ENCODE results near the gene WNT9B.

The WNT9B gene

DNA sequence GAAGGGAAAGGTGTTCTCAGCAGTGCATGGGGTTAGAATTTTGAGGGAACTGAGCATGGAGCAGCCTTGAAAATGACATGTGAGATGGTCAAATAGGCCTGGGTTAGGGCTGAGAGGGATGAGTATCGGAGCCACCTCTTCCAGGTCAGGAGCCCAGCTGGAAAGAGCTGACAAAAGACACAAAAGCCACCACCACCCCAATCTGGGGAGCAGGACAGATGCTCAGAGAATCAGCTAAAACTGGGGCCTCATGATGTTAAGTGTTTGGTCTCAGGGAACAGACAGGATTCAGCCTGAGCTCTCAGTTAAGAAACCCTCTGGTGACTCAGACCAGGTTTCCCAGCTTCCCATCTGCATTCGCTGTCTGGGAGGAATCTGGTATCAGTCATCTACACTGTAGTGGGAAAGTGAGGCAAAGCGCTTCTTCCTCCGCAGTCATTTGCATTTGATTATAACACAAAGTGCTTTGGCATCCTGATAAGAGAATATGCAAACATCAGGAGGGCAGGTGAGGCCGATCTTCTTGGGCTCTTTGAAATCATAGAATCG, 2.6 kb downstream of the WNT9B start:
- no peak for DNase-seq (ENCODE audit: low read depth in 2 of 2)

DNA sequence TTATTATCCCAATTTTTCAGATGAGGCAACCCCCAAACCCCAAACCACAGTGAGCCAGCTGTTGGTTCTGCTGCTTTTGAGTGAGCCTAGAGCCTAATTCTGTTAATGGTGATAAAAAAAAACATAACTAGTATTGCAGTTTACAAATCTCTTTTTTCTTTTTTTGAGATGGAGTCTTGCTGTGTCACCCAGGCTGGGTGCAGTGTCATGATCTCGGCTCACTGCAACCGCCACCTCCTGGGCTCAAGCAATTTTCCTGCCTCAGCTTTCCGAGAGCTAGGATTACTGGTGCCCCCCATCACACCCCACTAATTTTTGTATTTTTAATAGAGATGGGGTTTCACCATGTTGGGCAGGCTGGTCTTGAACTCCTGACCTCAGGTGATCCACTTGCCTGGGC, 3.1 kb downstream of the WNT9B start:
- no peak for DNase-seq (ENCODE audit: low read depth in 2 of 2)

DNA sequence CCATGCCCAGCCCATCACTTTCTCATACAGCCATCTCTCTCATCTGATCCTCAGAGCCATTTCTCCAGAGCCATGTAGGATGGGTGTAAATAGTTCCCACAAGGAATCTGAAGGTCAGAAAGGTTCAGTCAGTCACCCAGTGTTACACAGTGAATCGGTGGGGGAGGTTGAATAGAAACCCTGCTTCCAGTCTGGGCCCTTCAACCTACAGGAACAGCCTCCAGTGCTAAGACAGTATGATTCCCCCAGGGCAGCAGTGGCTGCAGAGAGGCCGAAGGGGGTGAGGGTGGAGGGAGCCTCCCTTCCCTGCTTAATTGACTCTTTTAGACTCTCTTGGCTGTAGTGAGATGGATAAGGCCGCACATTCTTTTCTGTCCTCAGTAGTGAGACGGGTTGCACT, 3.6 kb downstream of the WNT9B start:
- no peak for DNase-seq (ENCODE audit: low read depth in 2 of 2)

DNA sequence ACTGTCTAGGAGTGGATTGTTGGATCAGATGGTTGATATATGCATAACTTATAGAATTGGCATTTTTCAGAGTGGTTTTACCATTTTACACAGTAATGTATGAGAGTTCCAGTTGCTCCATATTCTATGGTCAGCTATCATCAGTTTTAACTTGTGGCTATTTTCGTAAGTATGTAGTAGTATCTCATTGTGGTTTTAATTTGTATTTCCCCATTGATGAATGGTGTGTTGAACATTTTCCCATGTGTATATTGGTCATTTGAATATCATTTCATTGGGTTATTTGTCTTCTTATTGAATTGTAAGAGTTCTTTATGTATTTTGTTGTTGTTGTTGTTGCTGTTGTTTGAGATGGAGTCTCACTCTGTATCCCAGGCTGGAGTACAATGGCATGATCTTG, 6.2 kb downstream of the WNT9B start:
- no peak for DNase-seq (ENCODE audit: low read depth in 2 of 2)

DNA sequence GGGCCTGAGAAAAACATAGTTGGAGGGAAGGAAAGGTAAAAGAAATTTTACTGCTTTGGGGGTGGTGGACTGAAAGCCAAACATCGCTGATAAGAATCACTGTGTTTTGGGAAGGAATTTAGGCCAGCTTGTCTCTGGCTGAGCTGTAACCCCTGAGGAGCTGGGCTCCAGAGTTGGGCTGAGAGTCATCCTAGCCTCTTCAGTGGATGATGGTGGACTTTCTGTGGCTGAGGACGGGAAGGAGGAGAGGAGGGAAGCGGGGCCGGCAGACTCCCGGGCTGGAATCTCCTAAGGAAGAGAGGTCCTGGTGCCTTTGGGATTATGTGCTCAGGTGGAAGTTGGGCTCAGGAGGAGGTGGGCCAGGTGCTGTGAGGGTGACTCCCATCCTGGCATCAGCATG, 8.6 kb downstream of the WNT9B start:
- DNase-seq (ENCODE audit: low read depth in 2 of 2) = no peak

DNA sequence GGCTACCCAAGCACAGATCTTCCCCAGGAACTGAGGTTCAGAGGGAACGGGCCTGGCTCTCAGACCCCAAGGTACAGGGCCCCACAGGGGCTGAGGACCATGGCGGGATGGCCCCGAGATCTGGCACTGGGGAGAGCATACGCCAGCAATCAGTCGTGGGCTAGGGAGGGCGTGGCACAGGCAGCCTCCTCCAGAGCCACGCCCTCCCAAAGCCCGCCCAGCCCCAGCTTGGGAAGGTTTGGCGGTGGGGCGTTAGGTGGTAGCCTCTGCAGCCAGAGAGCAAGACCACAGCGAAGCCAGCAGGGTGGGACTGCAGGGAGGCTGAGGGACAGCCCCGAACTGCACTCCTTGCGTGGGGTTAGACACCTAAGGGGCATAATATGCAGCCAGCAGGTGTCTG, 11.6 kb downstream of the WNT9B start:
- DNase-seq (ENCODE audit: low read depth in 2 of 2) = no peak

DNA sequence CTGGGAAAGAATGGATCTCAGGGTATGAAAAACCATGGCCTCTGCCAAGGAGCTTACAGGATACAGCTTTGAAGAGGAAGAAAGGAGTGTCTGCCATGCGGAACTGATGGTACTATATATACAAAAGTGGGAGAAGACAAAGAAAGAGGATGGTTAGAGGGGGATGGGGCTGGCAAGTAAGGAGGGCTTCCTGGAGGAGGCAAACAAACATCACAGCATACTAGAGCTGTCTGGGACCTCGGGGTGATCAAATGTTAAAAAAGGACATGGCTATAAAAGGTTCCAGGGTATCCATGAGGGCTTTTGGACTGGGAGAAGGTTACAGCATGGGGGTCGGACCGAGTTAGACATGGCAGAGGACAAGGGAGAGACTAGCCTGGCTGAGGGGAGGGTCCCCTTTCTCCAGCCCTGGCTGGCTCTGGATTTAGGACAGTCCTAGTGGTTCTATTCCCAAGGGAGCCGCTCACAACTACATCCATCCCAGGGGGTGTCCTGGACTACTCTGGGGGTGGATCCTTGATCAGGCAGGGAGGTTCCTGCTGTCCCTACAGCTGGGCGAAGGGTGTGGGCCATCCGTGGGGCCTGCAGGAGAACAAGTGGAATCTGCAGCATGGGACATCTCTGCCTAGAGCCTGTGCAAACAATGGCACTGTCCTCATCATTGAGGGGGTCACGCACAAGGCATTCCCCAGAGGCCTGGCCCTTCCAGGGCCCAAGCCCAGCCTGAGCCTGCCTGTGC, 12.2 kb downstream of the WNT9B start:
- no peak for DNase-seq (ENCODE audit: low read depth in 2 of 2)

DNA sequence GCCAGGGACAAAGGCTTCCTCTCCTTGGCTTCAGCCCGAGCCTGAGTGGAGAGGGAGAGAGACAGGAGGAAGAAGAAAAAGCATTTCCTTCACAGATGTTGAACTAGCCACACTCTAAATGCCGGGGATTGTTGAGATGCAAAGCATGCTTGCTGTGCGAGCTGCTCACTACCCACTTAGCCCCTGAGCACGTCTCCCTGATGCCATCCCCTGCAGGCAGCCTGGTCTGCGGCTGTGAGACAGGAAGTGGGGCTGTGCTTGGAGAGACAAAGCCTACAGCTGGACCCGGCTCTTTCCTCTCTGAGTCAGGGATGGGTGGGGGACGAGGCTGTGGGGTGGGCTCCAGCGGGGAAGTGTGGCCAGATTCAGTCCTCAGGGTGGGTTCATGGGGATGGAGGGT, 13.7 kb downstream of the WNT9B start:
- no peak for DNase-seq (ENCODE audit: low read depth in 2 of 2)

DNA sequence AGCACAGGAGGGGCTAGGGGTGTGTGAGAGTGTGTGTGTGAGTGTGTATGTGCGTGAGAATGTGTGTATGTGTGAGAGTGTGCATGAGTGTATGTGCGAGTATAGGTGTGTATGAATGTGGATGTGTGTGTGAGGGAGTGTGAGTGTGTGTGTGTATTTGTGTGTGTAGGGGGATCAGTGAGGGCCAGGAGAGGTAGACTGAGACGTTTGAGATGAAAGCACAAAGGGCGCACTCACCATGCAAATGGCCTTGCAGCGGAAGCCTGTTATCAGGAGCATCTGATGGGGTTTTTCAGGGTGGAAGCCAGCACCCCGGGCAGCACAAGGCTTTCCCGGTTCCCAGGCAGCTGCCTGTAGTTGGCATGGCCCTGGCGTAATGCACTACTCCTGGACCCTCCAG, 14.9 kb downstream of the WNT9B start:
- DNase-seq (ENCODE audit: low read depth in 2 of 2) = no peak

DNA sequence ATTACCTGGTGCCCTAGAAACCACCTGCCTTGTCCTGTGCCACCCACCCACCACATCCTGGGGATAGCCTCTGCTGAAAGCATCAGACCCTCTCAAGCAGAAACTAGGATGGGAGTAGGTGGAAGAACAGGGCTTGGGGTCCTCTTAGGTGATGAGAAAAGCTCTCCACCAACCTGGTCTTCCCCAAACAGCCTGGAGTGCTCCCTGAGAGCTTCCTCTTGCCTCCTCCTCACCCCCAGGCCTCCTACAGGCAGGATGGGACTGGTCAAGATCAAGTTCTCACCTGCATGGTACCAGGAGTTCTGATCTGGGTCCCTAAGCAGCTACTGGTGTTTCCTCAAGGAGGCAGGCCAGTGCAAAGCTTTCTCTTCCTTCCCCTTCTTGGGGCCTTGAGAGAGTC, 15.4 kb downstream of the WNT9B start:
- DNase-seq (ENCODE audit: low read depth in 2 of 2) = no peak

DNA sequence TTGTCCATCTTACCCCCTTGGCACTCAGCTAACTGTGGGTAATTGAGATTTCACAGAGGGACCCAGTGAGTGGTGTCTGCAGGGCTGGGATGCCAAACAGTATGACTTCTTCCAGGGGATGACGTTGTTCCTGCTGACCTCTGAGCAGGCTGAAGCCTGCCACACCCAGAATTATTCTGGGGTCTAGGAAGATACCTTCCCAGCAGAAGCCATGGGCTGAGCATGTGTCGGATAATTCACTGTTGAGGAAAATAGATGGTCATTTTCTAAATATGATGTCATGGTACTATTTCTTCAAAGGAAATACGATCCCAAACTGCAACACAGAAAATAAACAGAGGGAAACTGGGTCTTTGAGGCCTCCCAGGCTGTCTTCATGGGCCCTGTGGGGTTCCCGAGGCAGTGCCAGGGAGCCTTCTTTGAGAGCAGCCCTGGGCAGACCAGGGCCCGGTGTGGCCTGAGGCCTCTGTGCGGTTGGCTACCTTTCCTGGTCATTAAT, 17.4 kb downstream of the WNT9B start:
- DNase-seq (ENCODE audit: low read depth in 2 of 2) = no peak

DNA sequence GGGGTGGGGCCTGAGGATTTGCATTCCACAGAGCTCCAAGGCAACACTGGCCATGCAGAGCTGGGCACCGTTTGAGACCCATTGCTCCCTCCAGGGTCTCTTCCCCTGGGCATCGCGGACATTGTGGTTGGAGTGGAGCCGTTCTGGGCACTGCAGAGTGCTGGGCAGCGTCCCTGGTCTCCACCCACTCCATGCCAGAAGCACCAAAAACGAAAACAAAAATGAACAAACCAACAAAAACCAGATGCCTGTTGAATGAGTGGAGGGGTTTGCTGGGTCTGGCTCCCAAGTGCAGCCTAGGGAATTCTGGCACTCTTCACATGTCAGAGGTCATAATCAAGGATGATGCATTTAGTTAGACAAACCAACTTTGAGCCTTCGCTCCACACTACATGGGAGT, 17.9 kb downstream of the WNT9B start:
- DNase-seq (ENCODE audit: low read depth in 2 of 2) = no peak

DNA sequence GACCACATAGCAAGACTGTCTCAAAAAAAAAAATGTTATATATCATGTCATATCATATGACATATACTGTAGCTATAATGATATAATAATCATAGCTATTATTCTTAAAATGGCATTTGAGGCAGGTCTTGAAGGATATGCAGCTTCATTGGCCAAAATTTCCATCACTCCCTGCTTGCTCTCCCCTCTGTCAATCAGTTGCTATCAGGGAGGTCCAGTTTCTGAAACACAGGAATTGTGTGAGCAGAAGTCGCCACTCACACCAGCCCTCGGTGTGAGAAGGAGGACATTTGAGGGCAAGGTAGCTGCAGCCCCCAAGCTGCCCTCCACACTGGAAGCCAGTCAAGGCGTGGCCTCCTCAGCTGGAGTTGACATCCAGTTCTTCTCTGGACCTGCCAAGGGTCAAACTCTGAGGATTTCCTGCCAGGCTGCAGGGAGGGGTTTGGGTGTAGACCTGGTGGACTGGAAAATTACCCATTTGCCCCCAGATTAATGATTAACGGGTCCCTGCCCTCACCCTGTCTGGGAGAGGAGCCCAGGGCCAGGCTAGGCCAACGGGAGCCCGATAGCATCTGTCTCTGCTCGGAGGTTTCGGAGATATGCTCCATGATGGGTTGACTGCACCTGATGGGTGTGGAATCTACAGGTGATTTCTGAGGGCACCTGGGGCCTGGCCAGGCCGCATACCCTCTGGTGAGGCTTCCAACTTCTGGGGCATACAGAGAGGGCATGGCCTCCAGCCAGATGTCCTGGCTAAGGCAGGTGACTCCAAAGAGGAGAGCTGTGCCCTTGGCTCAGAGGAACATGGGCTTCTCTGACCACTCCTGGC, 18.8 kb downstream of the WNT9B start:
- no peak for DNase-seq (ENCODE audit: low read depth in 2 of 2)

DNA sequence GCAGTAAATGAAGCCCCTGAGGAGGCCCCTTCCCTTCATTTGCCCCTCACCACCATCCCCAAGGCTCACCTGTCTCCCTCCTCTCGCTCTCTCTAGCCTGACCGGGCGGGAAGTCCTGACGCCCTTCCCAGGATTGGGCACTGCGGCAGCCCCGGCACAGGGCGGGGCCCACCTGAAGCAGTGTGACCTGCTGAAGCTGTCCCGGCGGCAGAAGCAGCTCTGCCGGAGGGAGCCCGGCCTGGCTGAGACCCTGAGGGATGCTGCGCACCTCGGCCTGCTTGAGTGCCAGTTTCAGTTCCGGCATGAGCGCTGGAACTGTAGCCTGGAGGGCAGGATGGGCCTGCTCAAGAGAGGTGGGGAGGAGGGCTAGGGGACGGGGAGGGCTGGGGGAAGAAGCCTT, 21.0 kb downstream of the WNT9B start:
- DNase-seq (ENCODE audit: low read depth in 2 of 2) = no peak

DNA sequence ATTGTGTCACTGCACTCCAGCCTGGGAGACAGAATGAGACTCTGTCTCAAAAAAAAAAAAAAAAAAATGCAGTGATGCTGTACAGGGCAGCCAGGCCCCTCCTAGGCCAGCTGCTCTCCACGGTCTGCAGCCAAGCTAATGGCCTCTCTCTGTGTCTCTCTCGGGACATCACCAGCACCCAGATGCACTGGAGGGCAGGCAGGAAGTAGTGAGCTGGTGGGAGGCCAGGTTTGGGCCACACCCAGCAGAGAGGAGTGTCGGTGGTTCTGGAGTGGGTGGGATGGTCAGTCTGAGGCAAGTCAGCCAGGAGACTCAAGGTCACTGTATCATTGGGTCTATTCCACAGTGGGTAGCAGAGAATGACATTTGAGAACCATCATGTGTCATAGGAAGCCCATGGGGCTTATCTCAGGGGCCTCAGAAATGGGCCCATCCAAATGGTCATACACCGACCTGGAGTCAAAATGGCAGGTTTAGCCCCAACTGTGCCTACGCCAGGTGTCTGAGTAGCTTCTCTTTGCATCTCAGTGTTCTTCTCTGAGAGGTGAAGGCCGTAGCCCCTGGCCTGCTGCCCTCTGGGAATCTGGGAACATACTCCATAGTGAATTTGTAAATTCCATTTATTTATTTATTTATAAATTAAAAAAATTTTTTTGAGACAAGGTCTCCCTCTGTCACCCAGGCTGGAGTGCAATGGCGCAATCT, 22.7 kb downstream of the WNT9B start:
- no peak for DNase-seq (ENCODE audit: low read depth in 2 of 2)

DNA sequence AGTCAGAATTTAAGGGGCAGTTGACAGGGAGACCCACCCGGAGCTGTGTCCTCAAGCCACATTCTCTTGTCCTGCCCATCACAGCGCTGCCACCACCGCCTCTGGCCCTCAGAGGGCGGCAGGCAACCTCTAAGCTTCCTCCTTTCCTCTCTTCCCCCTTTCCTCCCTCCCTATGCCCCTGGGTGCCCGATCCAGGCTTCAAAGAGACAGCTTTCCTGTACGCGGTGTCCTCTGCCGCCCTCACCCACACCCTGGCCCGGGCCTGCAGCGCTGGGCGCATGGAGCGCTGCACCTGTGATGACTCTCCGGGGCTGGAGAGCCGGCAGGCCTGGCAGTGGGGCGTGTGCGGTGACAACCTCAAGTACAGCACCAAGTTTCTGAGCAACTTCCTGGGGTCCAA, 23.5 kb downstream of the WNT9B start:
- DNase-seq (ENCODE audit: low read depth in 2 of 2) = no peak

DNA sequence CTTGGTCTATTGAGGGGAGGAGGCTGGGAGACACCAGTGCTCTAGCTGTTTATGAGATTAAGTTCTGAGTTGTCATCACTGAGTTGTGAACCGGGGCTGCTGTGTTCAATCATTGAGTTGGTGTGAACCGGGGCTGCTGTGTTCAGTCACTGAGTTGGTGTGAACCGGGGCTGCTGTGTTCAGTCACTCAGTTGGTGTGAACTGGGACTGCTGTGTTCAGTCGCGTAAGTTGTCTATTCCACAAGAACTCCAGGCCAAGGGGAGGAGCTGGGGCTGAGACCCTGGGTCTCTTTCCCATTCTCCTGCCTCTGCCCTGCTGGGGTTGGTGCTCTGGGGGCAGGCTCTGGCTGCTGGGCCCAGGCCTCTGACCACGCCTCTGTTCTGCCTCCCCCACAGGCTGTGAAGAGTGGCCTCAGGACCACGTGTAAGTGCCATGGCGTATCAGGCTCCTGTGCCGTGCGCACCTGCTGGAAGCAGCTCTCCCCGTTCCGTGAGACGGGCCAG, 24.5 kb downstream of the WNT9B start:
- no peak for DNase-seq (ENCODE audit: low read depth in 2 of 2)

DNA sequence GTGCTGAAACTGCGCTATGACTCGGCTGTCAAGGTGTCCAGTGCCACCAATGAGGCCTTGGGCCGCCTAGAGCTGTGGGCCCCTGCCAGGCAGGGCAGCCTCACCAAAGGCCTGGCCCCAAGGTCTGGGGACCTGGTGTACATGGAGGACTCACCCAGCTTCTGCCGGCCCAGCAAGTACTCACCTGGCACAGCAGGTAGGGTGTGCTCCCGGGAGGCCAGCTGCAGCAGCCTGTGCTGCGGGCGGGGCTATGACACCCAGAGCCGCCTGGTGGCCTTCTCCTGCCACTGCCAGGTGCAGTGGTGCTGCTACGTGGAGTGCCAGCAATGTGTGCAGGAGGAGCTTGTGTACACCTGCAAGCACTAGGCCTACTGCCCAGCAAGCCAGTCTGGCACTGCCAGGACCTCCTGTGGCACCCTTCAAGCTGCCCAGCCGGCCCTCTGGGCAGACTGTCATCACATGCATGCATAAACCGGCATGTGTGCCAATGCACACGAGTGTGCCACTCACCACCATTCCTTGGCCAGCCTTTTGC, 25.0 kb downstream of the WNT9B start:
- DNase-seq (ENCODE audit: low read depth in 2 of 2) = no peak

DNA sequence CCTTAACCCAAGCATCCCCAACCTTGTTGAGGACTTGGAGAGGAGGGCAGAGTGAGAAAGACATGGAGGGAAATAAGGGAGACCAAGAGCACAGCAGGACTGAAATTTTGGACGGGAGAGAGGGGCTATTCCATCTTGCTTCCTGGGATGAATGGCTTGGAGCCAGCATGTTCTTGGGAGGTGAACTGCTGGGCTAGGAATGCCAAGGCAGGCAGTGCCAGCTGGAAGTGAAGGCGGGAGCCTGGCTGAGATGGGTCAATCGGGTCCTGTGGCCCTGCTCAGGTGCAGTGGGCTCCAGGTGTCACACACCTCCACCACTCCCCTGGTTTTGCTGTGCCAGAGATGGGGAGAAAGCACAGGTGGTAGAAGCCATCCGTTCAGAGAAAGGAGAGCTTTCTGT, 25.5 kb downstream of the WNT9B start:
- no peak for DNase-seq (ENCODE audit: low read depth in 2 of 2)

DNA sequence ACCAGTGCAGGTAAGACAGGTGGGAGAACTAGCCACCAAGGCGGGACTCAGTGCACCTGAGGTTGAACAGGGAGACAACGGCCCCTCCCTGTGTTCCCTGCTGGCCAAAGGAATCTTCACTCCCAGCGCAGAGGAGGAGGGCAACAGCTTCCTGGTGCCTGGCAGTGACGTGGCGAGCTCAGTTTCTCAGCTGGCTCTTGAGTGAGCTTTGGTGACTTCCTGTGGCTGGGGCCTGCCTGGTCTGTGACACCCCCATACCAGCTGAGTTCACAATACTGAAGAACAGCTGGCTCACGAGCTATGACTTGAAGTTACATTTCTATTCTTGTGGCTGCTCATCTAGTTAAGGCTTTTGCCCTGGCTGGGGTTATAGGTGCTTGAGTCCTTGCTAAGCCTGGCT, 26.1 kb downstream of the WNT9B start:
- DNase-seq (ENCODE audit: low read depth in 2 of 2) = no peak

DNA sequence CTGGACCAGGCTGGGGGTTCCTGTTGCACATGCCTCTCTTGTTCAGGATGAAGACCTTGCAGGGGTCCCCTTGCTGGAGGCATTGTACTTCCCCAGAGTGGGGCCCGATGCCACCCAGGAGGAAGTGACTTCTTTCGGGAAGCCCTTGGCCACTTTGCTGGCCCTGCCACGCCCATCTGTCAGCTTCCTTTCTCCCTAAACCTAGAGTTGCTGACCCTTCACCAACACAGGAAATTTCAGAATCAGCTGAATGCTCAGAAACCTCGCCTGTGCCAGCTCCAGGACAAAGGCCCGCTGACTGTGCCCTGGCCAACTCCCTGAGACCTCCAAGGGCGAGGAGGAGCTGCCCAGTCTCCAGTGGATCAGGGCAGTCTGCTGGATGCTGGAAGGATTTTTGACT, 26.7 kb downstream of the WNT9B start:
- no peak for DNase-seq (ENCODE audit: low read depth in 2 of 2)

DNA sequence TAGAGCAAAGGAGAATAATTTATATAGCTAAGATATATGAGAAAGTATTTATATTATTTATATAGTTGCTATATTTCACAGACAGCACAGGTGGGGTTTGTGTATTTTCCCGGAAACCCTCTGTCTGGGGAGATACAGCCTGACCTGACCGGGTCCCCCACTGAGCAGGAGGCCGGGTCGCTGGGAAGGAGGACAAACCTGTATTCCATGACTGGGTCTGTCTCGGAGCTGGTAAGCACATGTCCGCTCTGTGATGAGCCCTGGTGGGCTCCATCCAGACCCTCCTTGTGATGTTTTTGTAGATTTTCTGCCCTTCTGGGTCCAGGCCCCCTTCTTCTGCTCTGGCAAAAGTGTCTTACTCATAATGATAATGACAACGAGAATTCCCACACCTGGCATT, 27.7 kb downstream of the WNT9B start:
- DNase-seq (ENCODE audit: low read depth in 2 of 2) = no peak

All from stimulated activated CD8-positive, alpha-beta memory T cell treated with anti-CD3 and anti-CD28 coated beads, Interleukin-7, amount 100 ng/mL, for 4 hours (primary cell).